HG03571 (cell line): Measurements from ENCODE around the gene HDAC7.

ENCODE experiments used
- ATAC-seq: cut with Tn5 transposase; IDR thresholded peaks from one replicate; pipeline ENCODE4 v1.9.1; 2021; ENCODE audit not compliant: unreplicated experiment

The HDAC7 gene

GRCh38 chr12:47781479-47782371 is 38.0 kb downstream of the HDAC7 start:
- no peak for ATAC-seq

GRCh38 chr12:47779943-47780504 is 39.7 kb downstream of the HDAC7 start:
- no peak for ATAC-seq

GRCh38 chr12:47779301-47779942 is 40.3 kb downstream of the HDAC7 start:
- ATAC-seq = peak; percentile 55

- no peak for ATAC-seq
These were observed 40.8 kb downstream of the HDAC7 start for GRCh38 chr12:47778881-47779280.

- ATAC-seq = no peak
These were observed 41.8 kb downstream of the HDAC7 start for GRCh38 chr12:47777741-47778558.

GRCh38 chr12:47777151-47777550 is 42.6 kb downstream of the HDAC7 start:
- no peak for ATAC-seq

GRCh38 chr12:47776471-47777143 is 43.1 kb downstream of the HDAC7 start:
- ATAC-seq = no peak

- ATAC-seq = no peak
These were observed 44.4 kb downstream of the HDAC7 start for GRCh38 chr12:47775100-47775911.

- no peak for ATAC-seq
These were observed 45.0 kb downstream of the HDAC7 start for GRCh38 chr12:47774663-47775062.

GRCh38 chr12:47773858-47774580 is 45.7 kb downstream of the HDAC7 start:
- ATAC-seq = no peak

GRCh38 chr12:47773062-47773857 is 46.4 kb downstream of the HDAC7 start, which contains the start of gene SLC48A1:
TSS of gene SLC48A1 (plus strand) at chr12:47773238. CDS start at chr12:47773305, 67 bp downstream.
- peak; percentile 82 for ATAC-seq

GRCh38 chr12:47772738-47773061 is 47.0 kb downstream of the HDAC7 start:
- no peak for ATAC-seq

- ATAC-seq = no peak
These were observed 47.5 kb downstream of the HDAC7 start for GRCh38 chr12:47772094-47772660.

GRCh38 chr12:47771304-47771703 is 48.4 kb downstream of the HDAC7 start:
- no peak for ATAC-seq

- no peak for ATAC-seq
These were observed 49.5 kb downstream of the HDAC7 start for GRCh38 chr12:47770086-47770726.

GRCh38 chr12:47769234-47770085 is 50.2 kb downstream of the HDAC7 start:
- no peak for ATAC-seq
